CD4-positive, alpha-beta memory T cell (primary cell): ENCODE measurements around the gene CC2D1A. TPM values are rescaled to one million over a fixed set of nuclear protein-coding genes. Genes with fewer than 3 reads are reported as not detected.

Experiments
- CTCF ChIA-PET: fragments of 350-600 bp; sonication (Branson Sonifier 250); formaldehyde crosslinking; loops from one replicate; lab custom pipeline; 2021; ENCODE audit warnings: inconsistent platforms; ENCODE audit not compliant: partially characterized antibody; lab: Charles Lee
- POLR2A ChIA-PET: fragments of 350-600 bp; sonication (Branson Sonifier 250); formaldehyde crosslinking; loops from one replicate; lab custom pipeline; 2021; ENCODE audit not compliant: partially characterized antibody; lab: Charles Lee
- DNase-seq, 5 donors: peaks; one replicate each; pipeline versions ENCODE4 v3.0.0 to v3.0.0-alpha.2; 2020 to 2022; ENCODE audit warnings: mixed read lengths in 1 of 5
- H3K27ac ChIP-seq: one replicate; pipeline ENCODE4 v1.7.0; 2013; ENCODE audit warnings: low read depth, low read length
- H3K27me3 ChIP-seq: 2 replicates; pipeline ENCODE4 v1.7.0; 2013; ENCODE audit warnings: mild to moderate bottlenecking, low read length, moderate library complexity; ENCODE audit not compliant: insufficient read depth
- H3K36me3 ChIP-seq: 2 replicates; pipeline ENCODE4 v1.7.0; 2013; ENCODE audit warnings: mild to moderate bottlenecking, low read length, moderate library complexity; ENCODE audit not compliant: insufficient read depth
- H3K4me1 ChIP-seq: 2 replicates; pipeline ENCODE4 v1.7.0; 2013; ENCODE audit warnings: mild to moderate bottlenecking, low read length, moderate library complexity; ENCODE audit not compliant: insufficient read depth
- H3K4me3 ChIP-seq, 2 donors: one replicate each; pipeline ENCODE4 v1.7.0; 2013; ENCODE audit warnings: low read length in 2 of 2, mild to moderate bottlenecking in 1 of 2
- H3K9me3 ChIP-seq, 2 donors: one replicate each; pipeline ENCODE4 v1.7.0; 2013; ENCODE audit warnings: low read length in 2 of 2, control low read depth in 1 of 2; ENCODE audit not compliant: control insufficient read depth in 1 of 2
- H3K27ac Mint-ChIP-seq, 7 donors: one replicate each; pipeline ENCODE4 v1.8.0; 2020 to 2021; ENCODE audit warnings: mixed read lengths in 7 of 7, mild to moderate bottlenecking in 6 of 7, inconsistent platforms in 3 of 7, moderate library complexity in 3 of 7
- H3K27me3 Mint-ChIP-seq, 2 donors: one replicate each; pipeline ENCODE4 v1.8.0; 2020 to 2021; ENCODE audit warnings: mixed read lengths in 2 of 2
- H3K36me3 Mint-ChIP-seq, 2 donors: one replicate each; pipeline ENCODE4 v1.8.0; 2020 to 2021; ENCODE audit warnings: mixed read lengths in 2 of 2, inconsistent platforms in 1 of 2, mild to moderate bottlenecking in 1 of 2
- H3K4me1 Mint-ChIP-seq, 4 donors: one replicate each; pipeline ENCODE4 v1.8.0; 2020 to 2021; ENCODE audit warnings: mixed read lengths in 4 of 4, mild to moderate bottlenecking in 1 of 4
- H3K4me3 Mint-ChIP-seq, 8 donors: one replicate each; pipeline ENCODE4 v1.8.0; 2020 to 2021; ENCODE audit warnings: mixed read lengths in 8 of 8, mild to moderate bottlenecking in 7 of 8, moderate library complexity in 6 of 8, inconsistent platforms in 3 of 8
- H3K9me3 Mint-ChIP-seq, 8 donors: one replicate each; pipeline ENCODE4 v1.8.0; 2020 to 2021; ENCODE audit warnings: mixed read lengths in 8 of 8, mild to moderate bottlenecking in 5 of 8, inconsistent platforms in 3 of 8, moderate library complexity in 1 of 8
- intact Hi-C: fragments of 100-400 bp; cut with micrococcal nuclease; formaldehyde crosslinking; loops from one replicate; pipeline ENCODE4 v1.15.1; 2023
- polyA plus RNA-seq, 2 donors: library from polyadenylated mRNA; unstranded; fragments of 300-500 nt; fragmentation: Illumina TruSeq; gene quantifications; one replicate each; pipeline ENCODE4 v1.2.3, GENCODE V29; 2021
- total RNA-seq, 2 experiments: library from RNA; stranded (reverse); gene quantifications; one replicate each; pipeline ENCODE4 v1.2.3, GENCODE V29; 2021

Gene CC2D1A
- total and polyA plus RNA-seq, 4 experiments from 2014 or later = 3.8 to 37.1 (median 23.4) TPM

DNA sequence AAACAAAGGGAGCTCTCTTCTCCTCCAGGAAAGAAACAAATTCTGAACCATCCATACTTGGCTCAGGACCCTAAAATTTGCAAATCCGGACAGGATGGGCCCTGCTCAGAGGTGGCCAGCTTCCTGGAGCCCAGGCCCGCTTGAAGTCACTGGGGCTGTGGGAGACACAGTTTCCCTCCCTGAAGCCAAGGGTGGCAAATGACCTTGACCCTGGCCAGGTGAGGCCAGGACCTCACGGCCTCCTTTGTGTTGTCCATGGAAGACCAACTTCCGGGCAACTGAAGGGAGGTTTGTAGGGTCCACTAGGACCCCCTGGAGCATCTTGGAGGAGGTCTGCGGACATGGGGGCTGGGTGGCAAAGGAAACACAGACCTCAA lies 23.6 kb upstream of the CC2D1A start:
- Histone ChIP-seq H3K27me3 (no peaks in the 10 kb centered on the region), H3K9me3 (no peaks in the 10 kb centered on the region), H3K27ac (peak overlapping the region; percentile 64), H3K4me3 (peak overlapping the region in 1 of 2 donors; percentile 9), H3K36me3 (no peaks in the 10 kb centered on the region), H3K4me1 (peaks cover 44% of the 10 kb centered on the region)
- no peaks in the 10 kb centered on the region for H3K9me3 Mint-ChIP-seq
- no peak for DNase-seq
- H3K4me3 Mint-ChIP-seq = peak overlapping the region; percentile 45 to 83 (median 74)
- H3K36me3 Mint-ChIP-seq = no peaks in the 10 kb centered on the region
- H3K27ac Mint-ChIP-seq = peak overlapping the region; percentile 84 to 94 (median 89)
- ChIA-PET CTCF (interaction anchor here (0.9 to 11.8 kb wide), 12 partner anchors 21 to 598 kb away, joined by 3 to 111 read pairs (median 5); partner anchors contain the start of genes ASF1B and MISP3), POLR2A (interaction anchor here (0.6 to 5.0 kb wide), 17 partner anchors 24 to 285 kb away, joined by 3 to 43 read pairs (median 5); partner anchors contain the start of genes DCAF15, IL27RA, MISP3 and PRKACA)
- H3K4me1 Mint-ChIP-seq = peaks cover 22 to 47% (median 37%) of the 10 kb centered on the region in 4 donors
- intact Hi-C loops = loop anchor here (5.0 kb wide), 1 partner anchor 465 kb away; no protein-coding TSS in a partner anchor
- no peaks in the 10 kb centered on the region for H3K27me3 Mint-ChIP-seq

DNA sequence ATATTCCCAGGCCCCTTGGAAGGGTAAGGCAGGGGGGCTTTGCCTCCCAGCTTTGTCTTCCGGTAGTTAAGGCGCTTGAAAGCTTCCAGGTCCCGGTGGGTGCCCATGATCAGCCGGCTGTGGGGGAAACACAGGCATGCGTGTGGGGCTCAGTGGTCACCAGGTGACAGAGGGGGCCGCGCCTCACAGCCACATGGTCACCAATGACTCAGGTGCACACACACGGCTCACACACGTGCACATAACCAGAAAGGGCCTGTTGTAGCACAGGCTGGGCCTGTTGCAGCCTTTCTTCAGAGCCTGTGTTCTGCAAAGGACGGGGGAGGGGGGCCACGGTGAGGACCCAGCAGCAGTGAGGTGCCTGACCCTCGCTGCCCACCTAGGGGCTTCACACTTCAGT lies 23.2 kb upstream of the CC2D1A start:
- peak overlapping the region; percentile 64 for H3K27ac ChIP-seq
- H3K4me1 Mint-ChIP-seq = peaks cover 22 to 51% (median 37%) of the 10 kb centered on the region in 4 donors
- no peak for DNase-seq
- CTCF ChIA-PET = interaction anchor here (0.9 to 11.8 kb wide), 8 partner anchors 69 to 254 kb away, joined by 3 to 111 read pairs (median 5); partner anchors contain the start of genes ASF1B and MISP3
- peak overlapping the region in 3 of 8 donors; percentile 16 to 44 (median 35) for H3K4me3 Mint-ChIP-seq
- H3K36me3 ChIP-seq = no peaks in the 10 kb centered on the region
- intact Hi-C loops = loop anchor here (5.0 kb wide), 1 partner anchor 464 kb away; no protein-coding TSS in a partner anchor
- no peaks in the 10 kb centered on the region for H3K36me3 Mint-ChIP-seq
- H3K9me3 Mint-ChIP-seq = no peaks in the 10 kb centered on the region
- no peaks in the 10 kb centered on the region for H3K27me3 Mint-ChIP-seq
- no peaks in the 10 kb centered on the region for H3K9me3 ChIP-seq
- POLR2A ChIA-PET = interaction anchor here (0.8 to 5.0 kb wide), 10 partner anchors 24 to 235 kb away, joined by 3 to 43 read pairs (median 6); partner anchors contain the start of genes DCAF15, IL27RA, MISP3 and PRKACA
- no peaks in the 10 kb centered on the region for H3K27me3 ChIP-seq
- H3K4me3 ChIP-seq = no peak overlapping the region
- peak overlapping the region in 3 of 7 donors; percentile 68 to 89 (median 88) for H3K27ac Mint-ChIP-seq
- H3K4me1 ChIP-seq = peaks cover 44% of the 10 kb centered on the region

DNA sequence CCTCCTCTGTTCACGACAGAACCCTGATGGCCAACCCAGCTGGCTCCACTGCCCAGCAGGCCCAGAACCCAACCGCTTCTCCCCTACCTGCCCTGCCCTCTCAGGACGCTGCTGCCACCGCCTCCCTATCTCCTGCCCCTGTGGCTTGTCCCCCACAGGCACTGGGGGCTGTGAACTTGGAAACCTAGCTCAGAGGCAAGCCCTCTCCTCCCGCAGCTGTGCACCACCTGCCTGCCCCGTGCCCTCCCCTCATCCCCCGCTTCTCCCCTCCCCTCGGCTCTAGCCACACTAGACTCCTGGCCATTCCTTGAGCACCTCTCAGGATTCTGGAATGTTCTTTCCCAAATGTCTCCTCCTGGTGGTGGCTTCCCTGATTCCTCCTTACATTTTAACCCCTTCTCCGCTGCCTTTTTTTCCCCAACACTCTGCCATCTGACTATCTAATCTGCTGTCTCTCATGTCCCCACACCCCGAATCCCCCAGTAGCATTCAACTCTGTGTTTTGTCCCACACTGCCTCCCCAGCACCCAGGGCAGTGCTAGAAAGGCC lies 22.4 kb upstream of the CC2D1A start:
- H3K27me3 Mint-ChIP-seq = no peaks in the 10 kb centered on the region
- ChIA-PET CTCF (interaction anchor here (1.0 to 11.8 kb wide), 6 partner anchors 19 to 253 kb away, joined by 3 to 111 read pairs (median 7); partner anchors contain the start of genes ASF1B and MISP3), POLR2A (interaction anchor here (5.0 kb wide), 1 partner anchor 148 kb away, joined by 43 read pairs; the partner anchor contains the start of gene IL27RA)
- H3K36me3 Mint-ChIP-seq = no peaks in the 10 kb centered on the region
- no peaks in the 10 kb centered on the region for H3K9me3 ChIP-seq
- no peak for DNase-seq
- intact Hi-C loops = loop anchor here (5.0 kb wide), 1 partner anchor 464 kb away; no protein-coding TSS in a partner anchor
- peaks cover 22 to 51% (median 37%) of the 10 kb centered on the region in 4 donors for H3K4me1 Mint-ChIP-seq
- peak overlapping the region in 3 of 7 donors; percentile 50 to 89 (median 68) for H3K27ac Mint-ChIP-seq
- no peak overlapping the region for H3K27ac ChIP-seq
- H3K27me3 ChIP-seq = no peaks in the 10 kb centered on the region
- no peak overlapping the region for H3K4me3 ChIP-seq
- no peaks in the 10 kb centered on the region for H3K9me3 Mint-ChIP-seq
- H3K4me3 Mint-ChIP-seq = peak overlapping the region in 3 of 8 donors; percentile 11 to 50 (median 49)
- peaks cover 44% of the 10 kb centered on the region for H3K4me1 ChIP-seq
- no peaks in the 10 kb centered on the region for H3K36me3 ChIP-seq

DNA sequence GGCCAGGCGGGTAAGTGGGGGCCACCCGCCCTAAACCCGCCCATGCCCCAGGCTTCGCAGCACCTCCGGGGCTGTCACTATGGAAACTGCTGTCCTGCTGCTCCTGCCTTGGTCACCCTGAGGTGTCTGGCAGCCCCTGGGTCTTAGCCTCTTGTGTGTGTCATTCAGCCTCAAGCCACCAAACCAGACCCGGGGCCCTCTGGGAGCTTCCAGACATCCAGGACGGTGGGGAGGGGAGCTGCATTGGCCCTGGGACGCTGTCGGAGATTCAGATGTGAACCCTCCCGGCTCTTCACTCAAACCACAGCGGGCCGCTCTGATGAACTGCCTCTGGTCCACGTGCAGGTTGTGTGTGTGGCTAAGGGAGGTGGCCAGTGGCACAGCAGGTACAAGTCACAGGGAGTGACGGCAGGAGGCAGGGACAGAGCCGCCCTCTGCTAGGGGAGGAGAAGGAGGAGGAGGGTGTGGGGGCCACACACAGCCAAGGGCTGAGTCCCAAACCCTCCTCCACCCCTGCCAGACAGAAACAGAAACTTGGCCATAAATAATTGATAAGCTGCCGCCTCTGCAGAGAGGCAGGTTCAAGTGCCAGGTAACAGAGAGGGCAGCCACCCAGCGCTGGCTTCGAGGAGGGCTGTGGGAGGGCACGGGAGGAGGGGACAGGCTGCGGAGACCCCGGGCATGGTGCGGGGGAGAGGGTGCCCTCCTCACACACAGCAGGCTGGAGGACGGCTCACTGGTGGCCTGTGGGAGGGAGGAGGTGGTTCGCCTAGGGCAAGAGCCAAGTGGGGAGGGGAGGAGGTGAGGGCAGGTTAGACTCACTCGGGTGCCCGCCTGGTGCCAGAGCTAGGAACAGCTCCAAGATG lies 21.0 kb upstream of the CC2D1A start:
- no peaks in the 10 kb centered on the region for H3K36me3 Mint-ChIP-seq
- Histone ChIP-seq H3K9me3 (no peaks in the 10 kb centered on the region), H3K27me3 (no peaks in the 10 kb centered on the region), H3K36me3 (no peaks in the 10 kb centered on the region), H3K27ac (no peak overlapping the region), H3K4me1 (peaks cover 40% of the 10 kb centered on the region), H3K4me3 (no peak overlapping the region)
- H3K27me3 Mint-ChIP-seq = no peaks in the 10 kb centered on the region
- H3K9me3 Mint-ChIP-seq = no peaks in the 10 kb centered on the region
- ChIA-PET CTCF (interaction anchor here (1.3 to 11.8 kb wide), 2 partner anchors 18 to 161 kb away, joined by 4 to 111 read pairs; no protein-coding TSS in a partner anchor), POLR2A (interaction anchor here (1.4 kb wide), 1 partner anchor 186 kb away, joined by 3 read pairs; no protein-coding TSS in a partner anchor)
- peak overlapping the region in 1 of 7 donors; percentile 68 for H3K27ac Mint-ChIP-seq
- intact Hi-C loops = loop anchor here (5.0 kb wide), 1 partner anchor 462 kb away; no protein-coding TSS in a partner anchor
- H3K4me1 Mint-ChIP-seq = peaks cover 21 to 49% (median 35%) of the 10 kb centered on the region in 4 donors
- no peak for DNase-seq
- H3K4me3 Mint-ChIP-seq = no peak overlapping the region

DNA sequence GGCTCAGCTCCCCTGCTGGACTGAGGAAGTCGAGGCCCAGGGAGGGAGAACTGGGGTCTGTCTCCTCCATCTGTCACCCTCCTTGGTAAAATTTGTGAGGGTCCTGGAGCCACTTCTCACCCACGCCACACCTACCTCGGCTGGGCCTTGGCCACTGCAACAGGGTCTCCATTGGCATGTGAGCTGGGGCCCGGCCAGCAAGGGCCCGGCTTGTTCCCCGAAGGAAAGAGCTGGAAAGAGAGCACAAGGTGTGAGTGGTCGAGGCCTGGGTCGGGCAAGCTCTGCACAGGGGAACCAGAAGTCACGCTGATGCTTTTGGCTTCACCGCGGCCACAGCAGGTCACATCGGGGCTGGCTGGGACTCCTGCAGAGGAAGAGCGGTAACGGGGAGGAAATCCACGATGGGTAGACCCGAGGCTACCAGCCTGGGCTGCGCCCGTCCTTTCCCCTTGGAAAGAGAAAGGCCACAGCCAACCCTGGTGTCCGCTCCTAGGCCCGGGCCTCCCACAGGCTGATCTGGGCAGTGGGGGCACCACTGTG lies 20.1 kb upstream of the CC2D1A start:
- intact Hi-C loops = no loop called here
- no peaks in the 10 kb centered on the region for H3K27me3 ChIP-seq
- peaks cover 32% of the 10 kb centered on the region for H3K4me1 ChIP-seq
- H3K9me3 Mint-ChIP-seq = no peaks in the 10 kb centered on the region
- H3K27ac ChIP-seq = no peak overlapping the region
- CTCF ChIA-PET = interaction anchor here (0.6 to 11.8 kb wide), 5 partner anchors 17 to 214 kb away, joined by 3 to 111 read pairs (median 6); no protein-coding TSS in a partner anchor
- peak overlapping the region in 1 of 8 donors; percentile 41 for H3K4me3 Mint-ChIP-seq
- H3K36me3 ChIP-seq = no peaks in the 10 kb centered on the region
- H3K27ac Mint-ChIP-seq = peak overlapping the region in 1 of 7 donors; percentile 68
- no peak for DNase-seq
- H3K36me3 Mint-ChIP-seq = no peaks in the 10 kb centered on the region
- no peak overlapping the region for H3K4me3 ChIP-seq
- POLR2A ChIA-PET = no interaction called here
- H3K27me3 Mint-ChIP-seq = no peaks in the 10 kb centered on the region
- no peaks in the 10 kb centered on the region for H3K9me3 ChIP-seq
- peaks cover 14 to 39% (median 28%) of the 10 kb centered on the region in 4 donors for H3K4me1 Mint-ChIP-seq

DNA sequence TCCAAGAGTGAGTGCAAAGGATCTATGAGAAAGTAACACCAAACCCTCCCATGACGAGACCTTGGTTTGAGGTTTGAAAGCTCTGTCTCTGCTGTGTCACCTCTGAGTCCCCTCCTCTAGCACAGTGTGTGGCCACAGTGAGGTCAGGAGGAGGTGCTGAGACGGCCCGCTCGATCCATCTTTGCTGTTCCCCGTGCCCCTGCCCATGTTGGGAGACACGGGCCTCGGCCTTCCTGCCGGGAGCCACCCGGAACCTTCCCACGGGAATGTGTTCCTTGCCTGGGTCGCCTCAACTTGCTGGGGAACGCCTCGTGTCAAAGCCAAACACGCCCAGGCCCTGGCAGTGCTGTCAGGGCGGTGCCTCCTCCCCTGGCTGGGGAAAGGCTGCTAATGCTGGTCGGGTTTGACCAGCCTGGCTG lies 19.0 kb upstream of the CC2D1A start:
- Histone ChIP-seq H3K9me3 (no peaks in the 10 kb centered on the region), H3K4me3 (no peak overlapping the region), H3K27ac (no peak overlapping the region), H3K36me3 (no peaks in the 10 kb centered on the region), H3K4me1 (peaks cover 20% of the 10 kb centered on the region), H3K27me3 (no peaks in the 10 kb centered on the region)
- CTCF ChIA-PET = interaction anchor here (1.6 to 11.8 kb wide), 4 partner anchors 16 to 188 kb away, joined by 5 to 111 read pairs (median 6); no protein-coding TSS in a partner anchor
- intact Hi-C loops = no loop called here
- Mint-ChIP-seq H3K4me1 (peaks cover 7 to 28% (median 17%) of the 10 kb centered on the region in 4 donors), H3K9me3 (no peaks in the 10 kb centered on the region), H3K27me3 (no peaks in the 10 kb centered on the region), H3K4me3 (peak overlapping the region in 1 of 8 donors; percentile 7), H3K36me3 (no peaks in the 10 kb centered on the region), H3K27ac (peak overlapping the region in 5 of 7 donors; percentile 30 to 66 (median 50))
- POLR2A ChIA-PET = interaction anchor here (0.5 kb wide), 1 partner anchor 44 kb away, joined by 3 read pairs; no protein-coding TSS in a partner anchor
- DNase-seq = peak in 3 of 5 donors; percentile 24 to 64 (median 30)
